Measurements from ENCODE around the gene GGT6. TPM values are rescaled to one million over a fixed set of nuclear protein-coding genes. Genes with fewer than 3 reads are reported as not detected.

The GGT6 gene
- total RNA-seq, 1 donor from 2014 or later = not detected

DNA sequence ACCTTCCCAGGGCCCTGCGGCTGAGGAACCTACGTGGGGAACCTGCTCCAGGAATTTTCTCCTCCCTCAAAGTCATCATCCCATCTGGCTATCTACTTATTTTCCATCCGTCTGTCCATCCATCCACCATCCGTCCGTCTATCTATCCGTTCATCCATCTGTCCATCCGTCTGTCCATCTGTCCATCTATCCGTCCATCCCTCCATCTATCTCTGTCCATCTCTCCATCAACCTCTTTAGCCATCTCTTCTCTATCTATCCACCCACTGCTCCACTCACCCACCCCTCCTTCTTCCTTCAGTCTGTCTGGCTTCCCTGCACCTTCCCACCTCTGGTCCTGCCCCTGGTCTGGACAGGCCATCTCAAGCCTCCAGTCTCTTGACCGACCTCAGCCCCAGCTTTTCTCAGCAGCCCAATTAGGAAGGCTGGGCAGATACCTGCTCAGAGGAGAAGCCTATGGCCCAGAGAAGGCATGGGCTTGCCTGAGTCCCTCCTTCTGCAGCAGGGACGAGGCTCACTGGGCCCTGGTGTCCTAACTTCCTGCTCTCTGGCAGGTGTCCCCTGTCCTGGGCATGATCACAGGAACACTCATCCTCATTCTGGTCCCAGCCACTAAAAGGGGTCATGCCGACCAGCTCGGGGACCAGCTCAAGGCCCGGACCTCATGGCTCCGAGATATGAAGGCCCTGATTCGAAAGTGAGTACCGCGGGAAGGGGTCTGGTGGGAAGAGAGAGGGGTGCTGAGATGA is 28.2 kb downstream of the GGT6 start:
- Histone ChIP-seq H3K27ac (replicated peaks) (peak overlapping the region; percentile 84), H3K4me3 (no peak overlapping the region), H3K9me3 (replicated peaks) (no peaks in the 10 kb centered on the region), H3K27me3 (ENCODE audit: low read depth) (no peaks in the 10 kb centered on the region), H3K4me1 (peaks cover 98% of the 10 kb centered on the region), H3K36me3 (no peaks in the 10 kb centered on the region)
- no peak for DNase-seq
- TF ChIP-seq, protein P1, sequence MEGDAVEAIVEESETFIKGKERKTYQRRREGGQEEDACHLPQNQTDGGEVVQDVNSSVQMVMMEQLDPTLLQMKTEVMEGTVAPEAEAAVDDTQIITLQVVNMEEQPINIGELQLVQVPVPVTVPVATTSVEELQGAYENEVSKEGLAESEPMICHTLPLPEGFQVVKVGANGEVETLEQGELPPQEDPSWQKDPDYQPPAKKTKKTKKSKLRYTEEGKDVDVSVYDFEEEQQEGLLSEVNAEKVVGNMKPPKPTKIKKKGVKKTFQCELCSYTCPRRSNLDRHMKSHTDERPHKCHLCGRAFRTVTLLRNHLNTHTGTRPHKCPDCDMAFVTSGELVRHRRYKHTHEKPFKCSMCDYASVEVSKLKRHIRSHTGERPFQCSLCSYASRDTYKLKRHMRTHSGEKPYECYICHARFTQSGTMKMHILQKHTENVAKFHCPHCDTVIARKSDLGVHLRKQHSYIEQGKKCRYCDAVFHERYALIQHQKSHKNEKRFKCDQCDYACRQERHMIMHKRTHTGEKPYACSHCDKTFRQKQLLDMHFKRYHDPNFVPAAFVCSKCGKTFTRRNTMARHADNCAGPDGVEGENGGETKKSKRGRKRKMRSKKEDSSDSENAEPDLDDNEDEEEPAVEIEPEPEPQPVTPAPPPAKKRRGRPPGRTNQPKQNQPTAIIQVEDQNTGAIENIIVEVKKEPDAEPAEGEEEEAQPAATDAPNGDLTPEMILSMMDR (IDR thresholded peaks at IDR 0.05; ENCODE audit: borderline replicate concordance) = no peak
- intact Hi-C loops (cut with micrococcal nuclease) = no loop called here

DNA sequence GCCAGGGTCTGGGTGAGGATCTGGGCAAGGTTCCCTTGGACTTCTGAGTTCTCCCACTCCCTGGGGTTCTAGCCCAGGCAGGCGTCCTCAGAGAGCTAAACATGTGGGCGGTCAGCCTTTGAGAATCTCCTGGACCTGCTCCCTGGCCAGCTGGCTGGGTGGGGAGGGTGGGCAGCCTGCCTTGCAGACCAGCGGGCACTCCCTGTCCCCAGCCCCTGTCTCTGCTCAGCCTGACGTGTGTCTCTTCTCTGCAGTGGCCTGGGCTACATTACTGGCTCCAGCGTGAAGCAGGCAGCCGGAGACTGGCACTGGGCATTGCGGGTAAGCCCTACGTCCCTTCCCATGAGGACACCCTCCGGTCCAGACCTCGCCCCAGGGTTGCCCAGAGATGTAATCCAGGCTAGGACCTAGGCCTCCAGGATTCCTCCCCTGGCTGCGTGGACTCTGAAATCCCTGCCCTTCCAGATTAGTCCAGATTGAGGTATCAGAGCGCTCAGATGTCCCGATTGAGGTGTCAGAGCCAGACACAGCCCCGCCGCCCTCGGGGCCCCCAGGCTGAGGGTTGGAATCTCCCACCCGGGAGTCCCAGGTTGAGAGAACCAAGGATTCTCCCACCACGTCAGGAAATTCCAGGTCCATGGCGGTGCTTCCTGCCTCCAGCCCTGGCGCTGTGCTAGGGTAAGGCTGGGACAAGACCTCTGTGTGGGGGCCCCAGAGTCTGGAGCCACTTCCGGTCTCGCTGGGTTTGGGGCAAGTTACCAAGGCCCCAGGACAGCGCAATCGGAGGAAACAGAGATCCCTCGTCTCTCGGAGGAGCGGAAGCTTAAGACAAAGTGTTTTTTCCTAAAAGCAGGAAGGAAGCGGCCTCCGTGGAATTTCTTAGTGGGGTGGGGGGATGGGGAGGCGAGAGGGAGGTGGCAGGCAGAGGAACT is 29.3 kb downstream of the GGT6 start:
- Histone ChIP-seq H3K4me1 (peaks cover 98% of the 10 kb centered on the region), H3K27ac (replicated peaks) (peak overlapping the region; percentile 84), H3K36me3 (no peaks in the 10 kb centered on the region), H3K27me3 (ENCODE audit: low read depth) (no peaks in the 10 kb centered on the region), H3K4me3 (no peak overlapping the region), H3K9me3 (replicated peaks) (no peaks in the 10 kb centered on the region)
- DNase-seq = no peak
- TF ChIP-seq, protein P1 (IDR thresholded peaks at IDR 0.05; ENCODE audit: borderline replicate concordance) = no peak
- intact Hi-C loops (cut with micrococcal nuclease) = no loop called here

DNA sequence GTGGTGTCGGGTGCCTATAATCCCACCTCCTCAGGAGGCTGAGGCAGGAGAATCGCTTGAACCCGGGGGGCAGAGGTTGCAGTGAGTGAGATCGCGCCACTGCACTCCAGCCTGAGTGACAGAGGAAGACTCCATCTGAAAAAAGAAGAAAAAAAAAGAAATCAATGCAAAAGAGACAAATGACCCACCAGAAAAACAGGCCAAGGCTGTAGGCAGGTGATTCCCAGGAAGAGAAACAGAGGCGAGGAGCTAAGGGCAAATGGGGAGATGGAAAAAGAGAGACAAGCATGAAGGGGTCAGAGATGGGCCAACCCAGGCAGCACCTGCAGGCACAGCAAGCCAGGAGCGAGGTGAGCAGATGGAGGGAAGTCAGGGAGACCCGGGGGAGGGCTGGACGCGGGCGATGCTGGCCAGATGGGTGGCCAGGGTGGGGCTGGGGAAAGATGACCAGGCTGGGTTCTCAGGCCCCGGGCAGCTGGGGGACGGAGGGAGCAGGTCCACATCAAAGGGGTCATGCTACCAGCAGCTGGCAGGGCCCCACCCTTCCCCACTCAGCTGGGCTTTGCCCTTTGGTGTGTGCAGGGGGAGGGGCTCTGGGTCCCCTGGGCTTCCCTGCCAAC is 30.7 kb downstream of the GGT6 start:
- Histone ChIP-seq H3K27ac (replicated peaks) (peak overlapping the region; percentile 84), H3K4me1 (peaks cover 85% of the 10 kb centered on the region)
- TF ChIP-seq, protein P1 (IDR thresholded peaks at IDR 0.05; ENCODE audit: borderline replicate concordance) = no peak

DNA sequence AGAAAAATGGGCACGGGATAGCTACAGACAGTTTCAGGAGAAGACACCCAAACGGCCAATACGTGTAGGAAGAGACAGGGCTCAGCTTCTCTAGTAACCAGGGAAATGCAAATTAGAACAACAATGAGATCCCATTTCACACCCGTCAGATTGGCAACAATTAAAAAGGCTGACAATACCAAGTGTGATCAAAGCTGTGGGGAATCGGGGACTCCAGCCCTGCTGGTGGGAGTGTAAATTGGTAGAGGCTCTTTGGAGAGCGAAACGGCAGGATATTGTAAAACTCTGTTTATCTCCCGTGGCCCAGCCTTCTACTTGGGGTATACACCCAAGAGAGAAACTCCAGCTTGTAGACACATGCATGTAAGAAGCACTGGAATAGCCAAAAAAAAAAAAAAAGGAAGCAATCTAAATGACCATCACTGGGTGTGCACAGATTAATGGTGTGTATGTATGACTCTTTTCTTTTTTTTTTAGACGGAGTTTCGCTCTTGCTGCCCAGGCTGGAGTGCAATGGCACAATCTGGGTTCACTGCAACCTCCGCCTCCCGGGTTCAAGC is 32.7 kb downstream of the GGT6 start:
- intact Hi-C loops (cut with micrococcal nuclease) = no loop called here
- H3K27ac ChIP-seq (replicated peaks) = peak overlapping the region; percentile 46
- no peak for DNase-seq
- no peaks in the 10 kb centered on the region for H3K9me3 ChIP-seq (replicated peaks)
- no peak overlapping the region for H3K4me3 ChIP-seq
- peaks cover 70% of the 10 kb centered on the region for H3K4me1 ChIP-seq
- no peaks in the 10 kb centered on the region for H3K36me3 ChIP-seq
- H3K27me3 ChIP-seq (ENCODE audit: low read depth) = no peaks in the 10 kb centered on the region
- TF ChIP-seq, protein P1 (IDR thresholded peaks at IDR 0.05; ENCODE audit: borderline replicate concordance) = no peak

More for the DNA sequence above, 30.7 kb downstream of the GGT6 start:
- no peak for DNase-seq
- no peaks in the 10 kb centered on the region for H3K27me3 ChIP-seq (ENCODE audit: low read depth)
- H3K36me3 ChIP-seq = no peaks in the 10 kb centered on the region
- no peak overlapping the region for H3K4me3 ChIP-seq
- no peaks in the 10 kb centered on the region for H3K9me3 ChIP-seq (replicated peaks)
- intact Hi-C loops (cut with micrococcal nuclease) = no loop called here

DNA sequence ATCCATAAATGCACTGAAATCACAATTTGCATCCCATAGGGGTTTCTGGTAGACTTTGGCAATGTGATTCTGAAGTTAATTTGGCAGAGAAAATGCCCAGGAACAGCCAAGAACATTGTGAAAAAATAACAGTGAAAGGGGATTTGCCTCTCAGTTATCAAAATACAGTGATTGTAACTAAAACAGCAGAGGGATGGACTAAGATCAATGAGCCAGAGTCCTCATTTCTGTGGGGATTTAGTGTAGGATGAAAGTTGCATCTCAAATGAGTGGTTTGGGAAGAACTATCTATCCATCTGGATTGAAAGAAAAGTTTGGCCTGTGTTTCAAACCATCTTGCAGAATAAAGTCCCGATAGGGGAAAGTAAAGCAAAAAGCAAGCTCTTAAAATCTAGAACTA is 33.2 kb downstream of the GGT6 start:
- intact Hi-C loops (cut with micrococcal nuclease) = no loop called here
- TF ChIP-seq, protein P1 (IDR thresholded peaks at IDR 0.05; ENCODE audit: borderline replicate concordance) = no peak
- H3K9me3 ChIP-seq (replicated peaks) = no peaks in the 10 kb centered on the region

More for the DNA sequence above, 33.2 kb downstream of the GGT6 start:
- DNase-seq = no peak
- Histone ChIP-seq H3K36me3 (no peaks in the 10 kb centered on the region), H3K4me1 (peaks cover 70% of the 10 kb centered on the region), H3K27ac (replicated peaks) (peak overlapping the region; percentile 46), H3K4me3 (no peak overlapping the region), H3K27me3 (ENCODE audit: low read depth) (no peaks in the 10 kb centered on the region)

Data from left ventricle myocardium inferior (tissue), 1 donor.